ENCODE data around the gene BCL2. TPM values are rescaled to one million over a fixed set of nuclear protein-coding genes. Genes with fewer than 3 reads are reported as not detected.
A peak's percentile ranks its signal among the peaks of the same experiment; 100 is the strongest.

BCL2 gene
- total RNA-seq, 2 experiments from 2014 or later: 66.0 to 88.9 TPM

GRCh38 chr18:63154350-63155152 lies 165.0 kb downstream of the BCL2 start:
- no peaks in the 10 kb centered on the region for H3K9me3 Mint-ChIP-seq (ENCODE audit: low read depth)
- intact Hi-C loops (cut with DNase I, micrococcal nuclease): loop anchor here (1.0 to 10.0 kb wide), 7 partner anchors 23 to 630 kb away; partner anchors contain the start of genes PHLPP1 (in 2 of the 2) and ZCCHC2 (in 1 of the 2)
- H3K27ac Mint-ChIP-seq: peak overlapping the region; percentile 95
- ChIA-PET POLR2A (interaction anchor here (0.5 to 2.0 kb wide), 3 partner anchors 59 to 169 kb away, joined by 3 to 8 read pairs (median 7); no protein-coding TSS in a partner anchor), CTCF (interaction anchor here (0.6 to 3.7 kb wide), 22 partner anchors 8 to 171 kb away, joined by 3 to 33 read pairs (median 4); partner anchors contain the start of gene BCL2)
- no peaks in the 10 kb centered on the region for H3K27me3 Mint-ChIP-seq
- DNase-seq: no peak
- H3K4me1 Mint-ChIP-seq: peaks cover 96% of the 10 kb centered on the region
- peak overlapping the region; percentile 73 for H3K4me3 Mint-ChIP-seq
- peaks cover 42% of the 10 kb centered on the region for H3K36me3 Mint-ChIP-seq (ENCODE audit: low read depth)
- no peak for ATAC-seq

GRCh38 chr18:63152791-63153190 lies 166.8 kb downstream of the BCL2 start:
- intact Hi-C loops (cut with DNase I, micrococcal nuclease): loop anchor here (1.0 to 10.0 kb wide), 6 partner anchors 9 to 628 kb away; partner anchors contain the start of gene ZCCHC2 (in 1 of the 2)
- POLR2A ChIA-PET: interaction anchor here (0.8 to 1.2 kb wide), 2 partner anchors 11 to 12 kb away, joined by 3 to 4 read pairs; no protein-coding TSS in a partner anchor
- ATAC-seq (peak; percentile 59), DNase-seq (peak; percentile 66)
- CTCF ChIA-PET: interaction anchor here (0.6 to 3.7 kb wide), 15 partner anchors 8 to 172 kb away, joined by 3 to 33 read pairs (median 3); partner anchors contain the start of gene BCL2
- Mint-ChIP-seq H3K27me3 (no peaks in the 10 kb centered on the region), H3K9me3 (ENCODE audit: low read depth) (no peaks in the 10 kb centered on the region), H3K4me3 (peak overlapping the region; percentile 49), H3K4me1 (peaks cover 87% of the 10 kb centered on the region), H3K27ac (peak overlapping the region; percentile 95), H3K36me3 (ENCODE audit: low read depth) (peaks cover 51% of the 10 kb centered on the region)

DNA sequence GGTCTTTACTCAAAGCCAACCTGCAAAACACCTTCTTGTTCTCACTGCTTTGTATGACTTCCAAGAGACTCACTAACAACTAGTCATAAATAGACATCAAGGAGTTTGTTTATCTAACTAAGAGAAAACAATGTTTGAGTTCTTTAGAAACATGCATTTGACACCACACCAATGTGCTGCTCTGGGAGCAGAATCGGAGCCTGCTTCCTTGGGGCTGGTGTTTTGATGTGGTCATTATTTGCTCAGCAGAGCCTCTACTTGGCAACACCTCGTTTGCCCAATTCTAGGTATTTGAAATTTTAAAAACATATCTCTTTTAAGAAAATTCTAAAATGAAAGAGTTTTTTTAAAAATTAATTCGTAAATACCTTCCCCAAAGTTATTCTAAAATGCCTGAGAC lies 167.5 kb downstream of the BCL2 start:
- intact Hi-C loops (cut with DNase I, micrococcal nuclease): loop anchor here (1.0 to 10.0 kb wide), 5 partner anchors 13 to 627 kb away; partner anchors contain the start of gene ZCCHC2 (in 1 of the 2)
- H3K4me1 Mint-ChIP-seq: peaks cover 80% of the 10 kb centered on the region
- peak overlapping the region; percentile 49 for H3K4me3 Mint-ChIP-seq
- peaks cover 49% of the 10 kb centered on the region for H3K36me3 Mint-ChIP-seq (ENCODE audit: low read depth)
- no peaks in the 10 kb centered on the region for H3K27me3 Mint-ChIP-seq
- H3K9me3 Mint-ChIP-seq (ENCODE audit: low read depth): no peaks in the 10 kb centered on the region
- peak overlapping the region; percentile 95 for H3K27ac Mint-ChIP-seq
- ATAC-seq (no peak), DNase-seq (no peak)
- ChIA-PET CTCF (interaction anchor here (0.8 to 3.7 kb wide), 16 partner anchors 9 to 173 kb away, joined by 3 to 33 read pairs (median 4); partner anchors contain the start of gene BCL2), POLR2A (interaction anchor here (0.8 to 1.2 kb wide), 2 partner anchors 11 to 12 kb away, joined by 3 to 4 read pairs; no protein-coding TSS in a partner anchor)

DNA sequence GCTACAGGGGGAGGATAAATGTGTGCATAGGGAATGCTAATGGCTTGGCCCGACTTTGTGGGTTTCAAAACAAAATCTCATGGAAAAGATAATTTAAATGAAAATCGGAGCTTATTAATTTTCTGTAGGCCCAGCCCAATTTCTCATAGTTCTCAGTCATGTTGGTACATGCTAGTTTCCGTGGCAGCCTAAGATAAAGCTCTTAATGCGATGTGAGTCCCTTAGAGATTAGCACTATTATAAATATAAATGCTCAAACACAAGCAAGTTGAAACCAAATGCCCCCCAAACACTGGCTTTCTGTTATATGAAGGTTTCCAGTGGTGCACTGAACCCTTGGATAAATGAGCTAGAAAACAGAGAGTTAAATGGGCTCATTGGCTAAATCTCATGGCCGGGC lies 168.0 kb downstream of the BCL2 start:
- H3K9me3 Mint-ChIP-seq (ENCODE audit: low read depth): no peaks in the 10 kb centered on the region
- H3K27ac Mint-ChIP-seq: peak overlapping the region; percentile 53
- intact Hi-C loops (cut with DNase I, micrococcal nuclease): loop anchor here in 1 of 2 experiments (10.0 kb wide), 2 partner anchors 307 to 627 kb away; partner anchors contain the start of gene ZCCHC2
- ChIA-PET CTCF (interaction anchor here (0.6 to 2.1 kb wide), 12 partner anchors 9 to 171 kb away, joined by 3 to 11 read pairs (median 4); no protein-coding TSS in a partner anchor), POLR2A (interaction anchor here (1.2 kb wide), 1 partner anchor 10 kb away, joined by 4 read pairs; no protein-coding TSS in a partner anchor)
- DNase-seq: no peak
- no peak for ATAC-seq
- no peak overlapping the region for H3K4me3 Mint-ChIP-seq
- peaks cover 74% of the 10 kb centered on the region for H3K4me1 Mint-ChIP-seq
- H3K27me3 Mint-ChIP-seq: no peaks in the 10 kb centered on the region
- H3K36me3 Mint-ChIP-seq (ENCODE audit: low read depth): peaks cover 47% of the 10 kb centered on the region

DNA sequence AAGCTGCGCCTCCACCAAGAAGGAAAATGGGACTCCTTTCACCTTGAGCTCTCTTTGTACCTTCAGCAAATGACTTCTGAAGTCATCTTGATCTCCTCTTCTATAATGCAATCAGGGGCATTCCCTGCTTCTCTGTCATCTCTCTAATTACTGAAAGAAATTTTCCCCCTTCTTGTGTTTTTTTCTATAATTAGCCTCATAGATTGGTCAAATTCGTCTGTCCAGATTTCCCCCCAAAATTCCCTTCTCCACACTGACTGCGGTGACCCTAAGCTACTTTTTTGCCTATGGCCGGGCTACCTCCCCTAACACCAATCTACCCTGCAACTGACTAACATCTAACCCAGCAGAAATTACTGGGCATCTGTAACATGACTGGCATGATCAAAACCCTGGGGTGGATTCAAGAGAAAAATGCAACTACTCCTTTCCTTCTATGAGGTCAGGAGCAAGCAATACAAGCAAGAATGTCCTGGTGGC lies 168.6 kb downstream of the BCL2 start:
- intact Hi-C loops (cut with DNase I, micrococcal nuclease): loop anchor here in 1 of 2 experiments (10.0 kb wide), 2 partner anchors 306 to 626 kb away; partner anchors contain the start of gene ZCCHC2
- Mint-ChIP-seq H3K27ac (peak overlapping the region; percentile 45), H3K27me3 (no peaks in the 10 kb centered on the region), H3K36me3 (ENCODE audit: low read depth) (peaks cover 41% of the 10 kb centered on the region), H3K9me3 (ENCODE audit: low read depth) (no peaks in the 10 kb centered on the region), H3K4me3 (no peak overlapping the region), H3K4me1 (peaks cover 68% of the 10 kb centered on the region)
- CTCF ChIA-PET: interaction anchor here (0.9 to 2.0 kb wide), 10 partner anchors 8 to 172 kb away, joined by 3 to 8 read pairs (median 4); partner anchors contain the start of gene BCL2
- DNase-seq (no peak), ATAC-seq (peak; percentile 6)
- POLR2A ChIA-PET: interaction anchor here (0.7 kb wide), 1 partner anchor 85 kb away, joined by 3 read pairs; no protein-coding TSS in a partner anchor

- Mint-ChIP-seq H3K27me3 (no peaks in the 10 kb centered on the region), H3K27ac (peak overlapping the region; percentile 38), H3K9me3 (ENCODE audit: low read depth) (no peaks in the 10 kb centered on the region), H3K4me1 (peaks cover 62% of the 10 kb centered on the region), H3K4me3 (no peak overlapping the region), H3K36me3 (ENCODE audit: low read depth) (peaks cover 35% of the 10 kb centered on the region)
- ChIA-PET POLR2A (interaction anchor here (0.7 kb wide), 1 partner anchor 86 kb away, joined by 3 read pairs; no protein-coding TSS in a partner anchor), CTCF (interaction anchor here (1.0 to 2.0 kb wide), 7 partner anchors 16 to 173 kb away, joined by 3 to 6 read pairs (median 4); partner anchors contain the start of gene BCL2)
- DNase-seq: no peak
- intact Hi-C loops (cut with DNase I, micrococcal nuclease): loop anchor here in 1 of 2 experiments (10.0 kb wide), 2 partner anchors 306 to 626 kb away; partner anchors contain the start of gene ZCCHC2
- no peak for ATAC-seq
Measured at GRCh38 chr18:63150326-63150725, 169.2 kb downstream of the BCL2 start.

DNA sequence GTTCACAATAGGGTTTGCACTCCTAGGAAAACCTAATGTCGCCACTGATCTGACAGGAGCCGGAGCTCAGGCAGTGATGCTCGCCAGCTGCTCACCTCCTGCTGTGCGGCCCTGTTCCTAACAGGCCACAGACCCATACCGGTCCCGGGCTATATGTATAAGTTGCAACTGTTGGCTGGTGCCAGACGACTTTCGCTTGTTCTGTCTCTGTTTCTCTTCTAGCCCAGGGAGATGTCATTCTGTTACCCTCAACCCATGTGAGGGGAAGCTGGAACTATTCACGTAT lies 170.3 kb downstream of the BCL2 start:
- DNase-seq: no peak
- CTCF ChIA-PET: interaction anchor here (0.9 to 1.9 kb wide), 3 partner anchors 10 to 169 kb away, joined by 3 to 6 read pairs (median 4); no protein-coding TSS in a partner anchor
- Mint-ChIP-seq H3K27ac (no peak overlapping the region), H3K9me3 (ENCODE audit: low read depth) (no peaks in the 10 kb centered on the region), H3K4me3 (no peak overlapping the region), H3K36me3 (ENCODE audit: low read depth) (peaks cover 26% of the 10 kb centered on the region), H3K4me1 (peaks cover 54% of the 10 kb centered on the region), H3K27me3 (no peaks in the 10 kb centered on the region)
- ATAC-seq: no peak
- POLR2A ChIA-PET: no interaction called here
- intact Hi-C loops (cut with DNase I, micrococcal nuclease): no loop called here

- H3K27ac Mint-ChIP-seq: no peak overlapping the region
- no peak overlapping the region for H3K4me3 Mint-ChIP-seq
- CTCF ChIA-PET: interaction anchor here (0.5 to 1.9 kb wide), 3 partner anchors 10 to 169 kb away, joined by 3 to 6 read pairs (median 4); no protein-coding TSS in a partner anchor
- no peak for DNase-seq
- H3K9me3 Mint-ChIP-seq (ENCODE audit: low read depth): no peaks in the 10 kb centered on the region
- intact Hi-C loops (cut with DNase I, micrococcal nuclease): no loop called here
- peaks cover 20% of the 10 kb centered on the region for H3K36me3 Mint-ChIP-seq (ENCODE audit: low read depth)
- H3K4me1 Mint-ChIP-seq: peaks cover 49% of the 10 kb centered on the region
- ATAC-seq: no peak
- no peaks in the 10 kb centered on the region for H3K27me3 Mint-ChIP-seq
- POLR2A ChIA-PET: no interaction called here
Measured at GRCh38 chr18:63148449-63149301, 170.9 kb downstream of the BCL2 start.

DNA sequence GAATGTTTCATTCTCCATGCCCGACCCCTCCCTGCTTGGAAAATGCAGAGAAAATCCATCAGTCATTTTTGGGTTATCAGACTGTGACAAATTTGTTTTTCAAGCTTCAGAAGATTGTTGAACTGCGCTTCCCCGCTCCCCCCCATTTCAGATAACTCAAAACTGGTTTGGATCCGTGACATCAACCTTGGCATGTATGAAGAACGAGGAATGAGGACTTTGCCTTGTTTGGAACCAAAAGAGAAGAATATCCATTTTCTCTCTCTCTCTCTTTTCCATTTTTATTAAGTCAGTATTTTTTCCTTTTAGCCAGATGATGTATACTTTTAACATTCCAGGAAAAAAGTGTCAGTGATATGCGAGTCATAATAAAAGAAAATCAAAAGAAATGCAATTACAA lies 171.6 kb downstream of the BCL2 start:
- H3K36me3 Mint-ChIP-seq (ENCODE audit: low read depth): peaks cover 20% of the 10 kb centered on the region
- H3K4me1 Mint-ChIP-seq: peaks cover 43% of the 10 kb centered on the region
- DNase-seq (no peak), ATAC-seq (no peak)
- CTCF ChIA-PET: no interaction called here
- no peak overlapping the region for H3K27ac Mint-ChIP-seq
- POLR2A ChIA-PET: no interaction called here
- intact Hi-C loops (cut with DNase I, micrococcal nuclease): no loop called here
- no peaks in the 10 kb centered on the region for H3K9me3 Mint-ChIP-seq (ENCODE audit: low read depth)
- H3K4me3 Mint-ChIP-seq: no peak overlapping the region
- H3K27me3 Mint-ChIP-seq: no peaks in the 10 kb centered on the region

DNA sequence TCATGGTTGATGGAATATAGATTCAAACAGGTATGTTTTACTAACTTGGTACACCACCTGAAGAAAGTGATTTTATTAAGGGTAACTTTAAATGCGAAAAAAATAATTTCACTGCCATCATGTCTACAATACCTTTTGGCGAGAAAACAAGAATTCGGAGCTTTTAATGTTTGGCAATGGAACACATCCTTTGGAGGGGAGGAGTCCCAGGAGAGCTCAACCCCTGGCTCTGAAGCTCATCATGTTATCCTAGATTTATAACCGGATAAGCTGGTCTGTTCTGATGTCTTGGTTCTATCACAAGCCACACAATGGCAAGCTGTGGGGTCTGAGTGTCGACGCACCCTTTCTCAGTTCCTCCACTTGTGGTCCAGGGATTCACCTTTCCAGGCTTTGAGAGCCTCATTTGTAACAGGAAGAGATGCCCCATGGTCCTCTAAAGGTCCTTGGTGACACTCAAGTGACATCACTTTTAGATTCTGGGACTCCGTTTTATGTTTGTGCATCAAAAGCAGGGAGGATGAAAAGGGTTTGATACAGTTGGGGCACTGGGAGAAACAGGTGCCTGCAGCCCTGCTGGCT lies 172.7 kb downstream of the BCL2 start:
- CTCF ChIA-PET: interaction anchor here (1.0 to 2.4 kb wide), 5 partner anchors 8 to 171 kb away, joined by 3 to 8 read pairs (median 3); no protein-coding TSS in a partner anchor
- intact Hi-C loops (cut with DNase I, micrococcal nuclease): no loop called here
- no peaks in the 10 kb centered on the region for H3K27me3 Mint-ChIP-seq

More for the DNA sequence above, 172.7 kb downstream of the BCL2 start:
- DNase-seq (no peak), ATAC-seq (no peak)
- Mint-ChIP-seq H3K9me3 (ENCODE audit: low read depth) (no peaks in the 10 kb centered on the region), H3K27ac (no peak overlapping the region), H3K4me1 (peaks cover 39% of the 10 kb centered on the region), H3K36me3 (ENCODE audit: low read depth) (peaks cover 13% of the 10 kb centered on the region), H3K4me3 (no peak overlapping the region)
- POLR2A ChIA-PET: interaction anchor here (0.6 kb wide), 1 partner anchor 143 kb away, joined by 5 read pairs; no protein-coding TSS in a partner anchor

All from activated CD4-positive, alpha-beta T cell treated with anti-CD3 and anti-CD28 coated beads for 36 hours (primary cell).